Right ventricle myocardium inferior (tissue), 1 donor: Measurements from ENCODE around the gene ANKRD6. TPM values are rescaled to one million over a fixed set of nuclear protein-coding genes. Genes with fewer than 3 reads are reported as not detected.

Experiments used
- ATAC-seq: fragments of 200-7000 bp; cut with Tn5 transposase; one replicate; pipeline ENCODE4 v1.9.1; 2020; ENCODE audit warnings: mild to moderate bottlenecking, moderate library complexity
- DNase-seq: peaks from one replicate; pipeline ENCODE4 v3.0.0; 2021; ENCODE audit errors: missing footprints
- intact Hi-C: fragments of 100-400 bp; cut with DNase I; formaldehyde crosslinking; loops from one replicate; pipeline ENCODE4 v1.11.0; 2022
- total RNA-seq: library from RNA; stranded (reverse); fragmentation: NEBNext Ultra II Directional; extraction: Animal tissue kit (Norgen Biotek cat#: 25700); gene quantifications from one replicate; pipeline ENCODE4 v1.2.1, GENCODE V29; 2021
- donor health status: DM: no; HTN: yes; CAD: no; lungs with severe emphysema.

Gene ANKRD6
- total RNA-seq, 1 donor from 2014 or later: 17.0 TPM

GRCh38 chr6:89567630-89568390 lies 134.9 kb downstream of the ANKRD6 start:
- ATAC-seq: peak; percentile 37
- intact Hi-C loops: no loop called here
- DNase-seq: no peak

GRCh38 chr6:89574910-89575561 lies 142.1 kb downstream of the ANKRD6 start:
- DNase-seq (no peak), ATAC-seq (no peak)
- intact Hi-C loops: no loop called here

- intact Hi-C loops: no loop called here
- ATAC-seq (no peak), DNase-seq (no peak)
Observed at GRCh38 chr6:89575562-89575960, 142.6 kb downstream of the ANKRD6 start.

- no peak for DNase-seq
- ATAC-seq: no peak
- intact Hi-C loops: no loop called here
Observed at GRCh38 chr6:89580997-89581666, 148.2 kb downstream of the ANKRD6 start.

GRCh38 chr6:89581689-89582088 lies 148.7 kb downstream of the ANKRD6 start:
- ATAC-seq: no peak
- intact Hi-C loops: no loop called here
- no peak for DNase-seq

GRCh38 chr6:89582669-89583325 lies 149.8 kb downstream of the ANKRD6 start:
- no peak for ATAC-seq

GRCh38 chr6:89583559-89583958 lies 150.6 kb downstream of the ANKRD6 start:
- ATAC-seq (no peak), DNase-seq (no peak)
- intact Hi-C loops: no loop called here

More at GRCh38 chr6:89582669-89583325, 149.8 kb downstream of the ANKRD6 start:
- intact Hi-C loops: no loop called here
- DNase-seq: no peak

- DNase-seq: no peak
- no peak for ATAC-seq
- intact Hi-C loops: no loop called here
Observed at GRCh38 chr6:89584539-89584938, 151.6 kb downstream of the ANKRD6 start.

- DNase-seq (no peak), ATAC-seq (no peak)
- intact Hi-C loops: no loop called here
Observed at GRCh38 chr6:89585154-89585553, 152.2 kb downstream of the ANKRD6 start.

GRCh38 chr6:89589297-89590025 lies 156.5 kb downstream of the ANKRD6 start:
- intact Hi-C loops: no loop called here
- ATAC-seq: no peak

GRCh38 chr6:89590133-89590532 lies 157.2 kb downstream of the ANKRD6 start:
- ATAC-seq (no peak), DNase-seq (no peak)
- intact Hi-C loops: no loop called here

More at GRCh38 chr6:89589297-89590025, 156.5 kb downstream of the ANKRD6 start:
- DNase-seq: no peak

GRCh38 chr6:89591745-89592144 lies 158.8 kb downstream of the ANKRD6 start:
- DNase-seq: no peak
- intact Hi-C loops: no loop called here

GRCh38 chr6:89596056-89596455 lies 163.1 kb downstream of the ANKRD6 start:
- intact Hi-C loops: no loop called here
- DNase-seq (no peak), ATAC-seq (no peak)

More at GRCh38 chr6:89591745-89592144, 158.8 kb downstream of the ANKRD6 start:
- no peak for ATAC-seq

- no peak for DNase-seq
- intact Hi-C loops: no loop called here
- ATAC-seq: no peak
Observed at GRCh38 chr6:89596484-89596883, 163.5 kb downstream of the ANKRD6 start.

GRCh38 chr6:89597372-89597771 lies 164.4 kb downstream of the ANKRD6 start:
- DNase-seq (no peak), ATAC-seq (no peak)
- intact Hi-C loops: no loop called here

- ATAC-seq (no peak), DNase-seq (no peak)
- intact Hi-C loops: no loop called here
Observed at GRCh38 chr6:89597988-89598387, 165.0 kb downstream of the ANKRD6 start.

- DNase-seq: no peak
Observed at GRCh38 chr6:89599727-89600126, 166.8 kb downstream of the ANKRD6 start.

GRCh38 chr6:89602166-89602565 lies 169.2 kb downstream of the ANKRD6 start:
- intact Hi-C loops: no loop called here
- DNase-seq (no peak), ATAC-seq (no peak)

More at GRCh38 chr6:89599727-89600126, 166.8 kb downstream of the ANKRD6 start:
- intact Hi-C loops: no loop called here
- peak; percentile 80 for ATAC-seq

- DNase-seq (no peak), ATAC-seq (no peak)
- intact Hi-C loops: no loop called here
Observed at GRCh38 chr6:89604653-89605052, 171.7 kb downstream of the ANKRD6 start.
